NK-92 (cell line): Measurements from ENCODE around the gene CSNK1D.
"Not testable (repeated sequence)": the region's sequence is repeated elsewhere in the genome, so short reads cannot be mapped to it uniquely, and the experiment has no call there.

ENCODE experiments used
- DNase-seq: peaks from one replicate; lab custom pipeline; 2025; ENCODE audit not compliant: unreplicated experiment; lab: John Stamatoyannopoulos, UW

Gene CSNK1D

GRCh38 chr17:82274134-82275020 is 877 bp upstream of the CSNK1D start:
- DNase-seq: no peak

- DNase-seq: no peak
Observed at GRCh38 chr17:82272495-82273326, 789 bp downstream of the CSNK1D start.

- DNase-seq: no peak
Observed at GRCh38 chr17:82271401-82271800, 2.1 kb downstream of the CSNK1D start.

GRCh38 chr17:82270651-82271050 is 2.8 kb downstream of the CSNK1D start:
- DNase-seq: no peak

- no peak for DNase-seq
Observed at GRCh38 chr17:82269882-82270500, 3.5 kb downstream of the CSNK1D start.

GRCh38 chr17:82269138-82269881 is 4.2 kb downstream of the CSNK1D start:
- no peak for DNase-seq

GRCh38 chr17:82267575-82268379 is 5.7 kb downstream of the CSNK1D start:
- no peak for DNase-seq

- DNase-seq: no peak
Observed at GRCh38 chr17:82266142-82266541, 7.4 kb downstream of the CSNK1D start.

GRCh38 chr17:82263641-82264040 is 9.9 kb downstream of the CSNK1D start:
- no peak for DNase-seq

GRCh38 chr17:82262344-82262743 is 11.2 kb downstream of the CSNK1D start:
- no peak for DNase-seq

GRCh38 chr17:82259972-82260961 is 13.2 kb downstream of the CSNK1D start:
- DNase-seq: not testable (repeated sequence)

- no peak for DNase-seq
Observed at GRCh38 chr17:82258555-82258954, 14.9 kb downstream of the CSNK1D start.

GRCh38 chr17:82257473-82257872 is 16.0 kb downstream of the CSNK1D start:
- no peak for DNase-seq

GRCh38 chr17:82256242-82256885 is 17.1 kb downstream of the CSNK1D start:
- DNase-seq: no peak

GRCh38 chr17:82255402-82255972 is 18.0 kb downstream of the CSNK1D start:
- no peak for DNase-seq

GRCh38 chr17:82254746-82255145 is 18.8 kb downstream of the CSNK1D start:
- not testable (repeated sequence) for DNase-seq

- DNase-seq: not testable (repeated sequence)
Observed at GRCh38 chr17:82254096-82254495, 19.4 kb downstream of the CSNK1D start.

GRCh38 chr17:82253179-82253544 is 20.3 kb downstream of the CSNK1D start:
- DNase-seq: no peak
